A673 (cell line): ENCODE measurements around the gene TMEM215.

Source experiments
- EZH2 ChIP-seq: fragments of 200-600 bp; sonication (generic); IDR thresholded peaks from 2 replicates; pipeline ENCODE4 v1.6.1; 2017; ENCODE audit warnings: borderline replicate concordance, low read depth, mild to moderate bottlenecking, mixed read lengths, antibody characterized with exemption, low read length; ENCODE audit not compliant: poor library complexity, severe bottlenecking
- TF ChIP-seq, protein P1 (sequence below): fragments of 300-800, 200-600 bp; sonication (generic); conservative IDR thresholded peaks from 2 replicates; pipeline ENCODE4 v1.5.1; 2017; ENCODE audit warnings: low read depth, mild to moderate bottlenecking, antibody characterized with exemption, low read length, moderate library complexity, mixed read lengths

DNA sequence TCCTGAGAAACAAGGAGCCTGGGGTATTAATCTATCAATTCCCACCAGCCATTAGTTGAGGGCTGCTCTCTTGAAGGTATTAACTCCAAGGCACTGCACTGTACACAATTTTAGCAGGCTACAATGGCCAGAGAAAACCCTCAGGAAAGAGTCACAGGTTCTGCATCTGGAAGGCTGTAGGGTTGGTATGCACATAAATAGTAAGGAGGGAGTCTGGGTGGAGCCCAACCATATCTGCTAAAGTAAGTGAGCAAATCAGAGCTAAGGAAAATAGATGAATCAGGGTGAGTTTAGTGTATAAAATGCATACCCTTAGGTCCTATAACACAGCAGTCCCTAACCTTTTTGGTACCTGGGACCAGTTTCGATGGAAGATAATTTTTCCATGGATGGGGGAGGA is 18.2 kb downstream of the TMEM215 start:
- TF ChIP-seq, protein P1, sequence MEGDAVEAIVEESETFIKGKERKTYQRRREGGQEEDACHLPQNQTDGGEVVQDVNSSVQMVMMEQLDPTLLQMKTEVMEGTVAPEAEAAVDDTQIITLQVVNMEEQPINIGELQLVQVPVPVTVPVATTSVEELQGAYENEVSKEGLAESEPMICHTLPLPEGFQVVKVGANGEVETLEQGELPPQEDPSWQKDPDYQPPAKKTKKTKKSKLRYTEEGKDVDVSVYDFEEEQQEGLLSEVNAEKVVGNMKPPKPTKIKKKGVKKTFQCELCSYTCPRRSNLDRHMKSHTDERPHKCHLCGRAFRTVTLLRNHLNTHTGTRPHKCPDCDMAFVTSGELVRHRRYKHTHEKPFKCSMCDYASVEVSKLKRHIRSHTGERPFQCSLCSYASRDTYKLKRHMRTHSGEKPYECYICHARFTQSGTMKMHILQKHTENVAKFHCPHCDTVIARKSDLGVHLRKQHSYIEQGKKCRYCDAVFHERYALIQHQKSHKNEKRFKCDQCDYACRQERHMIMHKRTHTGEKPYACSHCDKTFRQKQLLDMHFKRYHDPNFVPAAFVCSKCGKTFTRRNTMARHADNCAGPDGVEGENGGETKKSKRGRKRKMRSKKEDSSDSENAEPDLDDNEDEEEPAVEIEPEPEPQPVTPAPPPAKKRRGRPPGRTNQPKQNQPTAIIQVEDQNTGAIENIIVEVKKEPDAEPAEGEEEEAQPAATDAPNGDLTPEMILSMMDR: no peak
- TF ChIP-seq EZH2: no peak
